GM18505 (cell line): ENCODE data around the gene ACP6.

Experiments
- ATAC-seq: cut with Tn5 transposase; IDR thresholded peaks from one replicate; pipeline ENCODE4 v1.9.1; 2021; ENCODE audit not compliant: unreplicated experiment
- POLR2A ChIP-seq: IDR thresholded peaks from 4 replicates; pipeline ENCODE4 v1.6.1; 2011; ENCODE audit warnings: borderline replicate concordance; ENCODE audit not compliant: insufficient read depth, insufficient read length; ENCODE audit errors: extremely low read depth

The ACP6 gene

GRCh38 chr1:147599362-147600118, 70.8 kb downstream of the ACP6 start:
- TF ChIP-seq POLR2A = no peak

GRCh38 chr1:147598621-147599361, 71.5 kb downstream of the ACP6 start:
- no peak for TF ChIP-seq POLR2A
- no peak for ATAC-seq

More at GRCh38 chr1:147599362-147600118, 70.8 kb downstream of the ACP6 start:
- ATAC-seq = peak; percentile 74

GRCh38 chr1:147597010-147597409, 73.3 kb downstream of the ACP6 start:
- ATAC-seq = no peak
- TF ChIP-seq POLR2A = no peak
